A549 (cell line): ENCODE data around the gene DRAXIN.

Experiments
- BHLHE40 ChIP-seq: IDR thresholded peaks from 2 replicates; pipeline ENCODE4 v1.6.1; 2012; ENCODE audit warnings: low read depth, low read length, inconsistent platforms
- CTCF ChIP-seq: fragments of >200 bp; sonication (Bioruptor Twin); formaldehyde crosslinking; IDR thresholded peaks from 3 replicates; pipeline ENCODE4 v1.5.1; 2016
- EP300 ChIP-seq, 2 experiments: fragments of >200 bp; sonication (Bioruptor Twin); formaldehyde crosslinking; IDR thresholded peaks; 2 replicates in 1 of 2; 3 replicates in 1 of 2; pipeline ENCODE4 v1.6.1; 2016 to 2017
- HDAC2 ChIP-seq: fragments of 200-600 bp; sonication (generic); IDR thresholded peaks from 2 replicates; pipeline ENCODE4 v1.6.1; 2016
- HOXA7 ChIP-seq: fragments of 250-450 bp; sonication (Bioruptor Pico); IDR thresholded peaks from 2 replicates; pipeline ENCODE4 v1.5.0; 2020; ENCODE audit warnings: mild to moderate bottlenecking, moderate library complexity
- JUN ChIP-seq, 2 experiments: fragments of >200 bp; sonication (Bioruptor Twin); formaldehyde crosslinking; IDR thresholded peaks; 2 replicates in 1 of 2; 3 replicates in 1 of 2; pipeline ENCODE4 v1.6.1; 2016 to 2017
- KDM1A ChIP-seq: fragments of 200-600 bp; sonication (generic); IDR thresholded peaks from 2 replicates; pipeline ENCODE4 v1.6.1; 2016; ENCODE audit warnings: low read depth, mild to moderate bottlenecking
- MAZ ChIP-seq: fragments of 150-350 bp; IDR thresholded peaks from 2 replicates; pipeline ENCODE4 v1.6.1; 2014; ENCODE audit warnings: antibody characterized with exemption, low read depth, low read length, borderline replicate concordance
- MYC ChIP-seq: IDR thresholded peaks from 2 replicates; pipeline ENCODE4 v1.6.1; 2012; ENCODE audit warnings: mild to moderate bottlenecking, inconsistent platforms, low read length, improper control_type of control experiment, borderline replicate concordance
- POLR2A ChIP-seq: IDR thresholded peaks from 2 replicates; pipeline ENCODE4 v1.6.1; 2012; ENCODE audit warnings: mild to moderate bottlenecking, low read length
- SMC3 ChIP-seq: fragments of >200 bp; sonication (Bioruptor Twin); formaldehyde crosslinking; IDR thresholded peaks from 3 replicates; pipeline ENCODE4 v1.6.1; 2018; ENCODE audit warnings: inconsistent platforms

DNA sequence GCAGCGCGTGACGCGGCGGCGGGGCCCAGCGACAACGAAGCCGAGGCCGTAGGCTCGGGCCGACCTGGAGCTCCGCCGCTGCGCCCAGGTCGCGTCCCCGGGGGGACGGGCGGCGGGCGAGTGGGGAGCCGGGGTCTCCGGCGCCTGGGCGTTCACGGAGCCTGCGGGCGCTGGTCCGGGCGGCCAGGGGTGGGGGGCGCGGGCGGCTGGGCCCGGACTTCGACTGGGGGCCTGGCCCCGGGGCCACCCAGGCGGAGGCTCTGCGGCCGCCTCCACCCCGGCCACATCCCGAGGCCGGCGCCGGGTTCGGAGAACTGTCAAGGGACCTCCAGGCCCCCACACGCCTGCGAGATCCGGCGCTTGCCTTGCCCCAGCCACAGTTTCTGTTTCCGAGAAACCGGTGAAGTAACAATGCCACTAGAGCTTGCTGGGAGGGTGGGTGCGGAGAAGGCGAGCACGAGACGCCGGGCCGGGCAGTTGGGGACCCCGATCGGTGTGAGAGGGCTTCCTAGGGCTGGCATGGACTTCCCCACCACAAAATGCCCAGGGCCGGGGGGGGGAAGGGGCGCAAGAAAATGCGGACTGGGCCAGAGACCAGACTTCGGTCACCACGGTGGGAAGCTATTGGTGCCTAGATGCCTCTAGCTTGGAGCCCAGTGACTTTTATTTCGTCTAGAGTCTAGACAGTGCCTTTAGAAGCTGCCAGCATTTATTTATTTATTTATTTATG lies 27.0 kb upstream of the DRAXIN start:
- TF ChIP-seq SMC3 (no peak), HOXA7 (CRISPR knock-in tag) (no peak), POLR2A (no peak), MAZ (no peak), HDAC2 (no peak), CTCF (peak; percentile 11; the same call in 1 of the 3 replicates), BHLHE40 (no peak), MYC (no peak), JUN (IDR thresholded peaks at IDR 0.05) (peak in 1 of 2 experiments; percentile 11; a peak in 1 of 5 replicates), KDM1A (no peak), EP300 (IDR thresholded peaks at IDR 0.05) (no peak)
